HG03108 (cell line): Measurements from ENCODE around the gene PRSS8.

Source experiments
- ATAC-seq: cut with Tn5 transposase; IDR thresholded peaks from one replicate; pipeline ENCODE4 v1.9.1; 2021; ENCODE audit warnings: moderate library complexity; ENCODE audit not compliant: unreplicated experiment

Gene PRSS8

DNA sequence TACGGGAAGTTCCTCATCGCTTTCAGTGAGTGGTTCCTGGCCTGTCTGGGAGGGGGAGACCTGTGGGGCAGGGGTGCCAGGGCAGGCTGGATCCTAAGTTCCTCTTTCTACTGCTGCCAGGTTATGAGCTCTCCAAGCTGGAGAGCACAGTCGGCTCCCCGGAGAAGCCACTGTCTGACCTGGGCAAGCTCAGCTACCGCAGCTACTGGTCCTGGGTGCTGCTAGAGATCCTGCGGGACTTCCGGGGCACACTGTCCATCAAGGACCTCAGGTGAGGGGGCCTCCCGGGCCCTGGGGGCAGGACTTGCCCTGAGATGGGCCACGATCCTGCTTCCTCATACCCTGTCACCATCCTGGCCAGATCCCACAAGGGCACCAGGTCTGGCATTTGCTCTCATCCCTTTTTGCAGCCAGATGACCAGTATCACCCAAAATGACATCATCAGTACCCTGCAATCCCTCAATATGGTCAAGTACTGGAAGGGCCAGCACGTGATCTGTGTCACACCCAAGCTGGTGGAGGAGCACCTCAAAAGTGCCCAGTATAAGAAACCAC is 5.1 kb downstream of the PRSS8 start:
- ATAC-seq, result no peak

DNA sequence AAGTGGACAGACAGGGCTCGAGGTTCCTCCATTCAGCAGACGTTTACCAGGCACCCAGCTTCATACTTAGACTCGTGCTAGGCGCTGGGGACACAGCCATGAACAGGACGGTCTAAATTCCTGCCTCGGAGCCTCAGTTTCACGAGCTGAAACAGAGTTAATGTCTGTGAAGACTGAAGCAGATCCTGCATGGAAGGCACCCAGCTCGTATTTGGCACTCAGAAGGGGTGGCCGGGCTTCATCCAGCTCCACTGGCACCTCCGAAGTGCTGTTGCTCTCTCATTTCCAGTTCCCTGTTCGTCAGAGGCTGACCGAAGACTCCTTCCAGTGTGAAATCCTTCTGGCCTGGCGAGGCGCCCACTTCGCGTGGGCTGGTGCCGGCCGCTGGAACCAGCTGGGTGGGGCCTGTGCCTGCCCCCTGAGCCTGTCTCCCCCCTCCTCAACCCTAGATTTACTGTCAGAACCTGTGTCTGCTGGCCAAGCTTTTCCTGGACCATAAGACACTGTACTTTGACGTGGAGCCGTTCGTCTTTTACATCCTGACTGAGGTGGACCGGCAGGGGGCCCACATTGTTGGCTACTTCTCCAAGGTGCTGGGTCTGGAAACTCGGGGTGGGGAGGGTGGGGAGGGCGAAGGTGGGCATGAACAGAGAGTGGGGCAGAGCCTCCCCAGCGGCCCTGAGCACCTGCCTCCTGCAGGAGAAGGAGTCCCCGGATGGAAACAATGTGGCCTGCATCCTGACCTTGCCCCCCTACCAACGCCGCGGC is 5.8 kb downstream of the PRSS8 start:
- ATAC-seq, result no peak

GRCh38 chr16:31128711-31129567 is 6.6 kb downstream of the PRSS8 start:
- ATAC-seq, result no peak

- no peak for ATAC-seq
Observed at GRCh38 chr16:31127182-31127581, 8.3 kb downstream of the PRSS8 start.

DNA sequence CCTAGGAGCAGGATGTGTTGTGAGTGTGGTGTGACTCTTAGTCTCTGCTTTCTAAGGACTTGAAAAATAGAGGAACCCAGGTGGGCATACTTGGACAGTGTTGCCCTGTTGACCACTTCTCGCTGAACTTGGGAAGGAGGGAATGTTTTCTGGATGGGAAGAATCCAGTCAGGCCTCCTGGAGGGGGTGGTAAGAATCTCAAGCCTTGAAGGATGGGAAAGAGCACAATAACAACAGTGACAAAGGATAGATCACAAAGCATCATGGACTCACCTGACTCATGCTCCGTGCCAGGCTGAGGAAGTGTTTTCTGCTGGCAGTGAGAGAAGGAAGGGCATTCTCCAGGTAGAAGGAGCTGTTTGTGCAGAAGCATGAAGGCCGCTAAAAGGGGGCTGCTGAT is 9.7 kb downstream of the PRSS8 start:
- no peak for ATAC-seq

- no peak for ATAC-seq
Observed at GRCh38 chr16:31120129-31120528, 15.4 kb downstream of the PRSS8 start.

DNA sequence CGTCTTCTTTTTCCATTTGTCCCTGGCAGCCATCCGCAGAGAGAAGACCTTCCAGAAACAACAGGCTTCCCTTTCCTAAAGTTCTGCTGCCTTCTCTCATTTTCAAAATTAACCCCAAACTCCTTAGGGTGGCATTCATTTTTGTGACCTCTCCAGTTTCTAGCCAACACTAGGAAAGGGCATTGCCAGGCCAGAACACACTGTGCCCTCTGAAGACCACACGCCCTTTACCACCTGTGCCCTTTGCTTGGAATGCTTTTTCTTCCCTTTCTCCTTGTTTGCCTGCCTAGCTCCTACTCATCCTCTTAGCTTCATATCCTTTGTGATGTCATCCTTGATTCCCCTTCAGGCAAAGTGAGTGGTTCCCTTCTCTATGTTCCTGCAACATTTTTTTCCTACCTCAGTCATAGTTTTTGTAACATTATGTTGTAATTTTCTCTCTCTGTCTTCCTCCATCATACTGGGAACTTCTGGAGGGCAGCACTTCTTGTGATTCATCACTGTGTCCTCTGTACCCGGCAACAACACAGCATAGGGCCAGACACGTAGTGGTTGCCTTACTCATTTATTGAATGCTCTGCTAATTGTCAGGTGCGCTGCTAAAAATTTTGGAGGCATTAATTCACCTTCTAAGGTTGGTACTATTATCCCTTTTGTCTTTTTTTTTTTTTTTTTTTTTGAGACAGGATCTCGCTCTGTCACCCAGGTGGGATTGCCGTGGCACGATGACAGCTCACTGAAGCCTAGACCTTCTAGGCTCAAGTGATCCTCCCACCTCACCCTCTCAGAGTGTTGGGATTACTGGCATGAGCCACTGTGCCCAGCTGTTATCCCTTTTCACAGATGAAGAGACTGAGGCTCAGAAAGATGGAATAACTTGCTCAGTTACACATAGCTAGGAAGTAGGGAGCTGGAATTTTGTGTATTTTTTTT is 17.0 kb downstream of the PRSS8 start:
- no peak for ATAC-seq

DNA sequence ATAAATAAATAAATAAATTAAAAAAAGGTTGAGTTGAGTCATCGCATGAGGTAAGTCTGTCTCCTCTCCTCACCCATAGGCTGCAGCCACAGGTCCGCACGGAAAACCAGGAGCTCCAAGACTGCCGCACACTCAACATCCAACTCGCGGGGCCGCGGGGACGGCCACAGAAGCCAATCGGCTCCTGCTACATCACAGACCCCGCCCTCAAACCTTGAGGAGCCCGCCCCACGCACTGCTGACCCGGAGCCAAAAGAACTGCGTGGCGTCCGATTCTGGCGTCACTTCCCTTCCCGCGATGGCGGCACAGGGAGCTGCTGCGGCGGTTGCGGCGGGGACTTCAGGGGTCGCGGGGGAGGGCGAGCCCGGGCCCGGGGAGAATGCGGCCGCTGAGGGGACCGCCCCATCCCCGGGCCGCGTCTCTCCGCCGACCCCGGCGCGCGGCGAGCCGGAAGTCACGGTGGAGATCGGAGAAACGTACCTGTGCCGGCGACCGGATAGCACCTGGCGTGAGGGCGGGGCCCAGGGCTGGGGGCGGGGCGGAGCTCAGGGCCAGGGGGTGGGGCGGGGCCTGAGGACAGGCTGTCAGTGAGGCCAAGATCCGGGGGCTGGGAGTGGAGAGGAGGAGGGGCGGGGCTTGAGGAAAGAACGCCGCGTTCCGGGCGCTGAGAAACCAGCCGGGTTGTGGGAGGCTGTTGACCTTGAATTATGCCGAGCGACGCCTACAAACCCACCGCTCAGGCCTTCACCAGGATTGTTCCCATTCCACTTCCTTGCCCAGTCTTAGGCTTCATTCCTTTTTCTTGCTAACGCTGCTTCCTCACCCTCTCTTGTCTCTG is 17.9 kb downstream of the PRSS8 start, which contains the start of gene KAT8:
TSS of gene KAT8 (plus strand) at position 281 of the 839 bp plus-strand sequence. CDS start at position 299, 18 bp downstream.
- peak; percentile 83 for ATAC-seq

DNA sequence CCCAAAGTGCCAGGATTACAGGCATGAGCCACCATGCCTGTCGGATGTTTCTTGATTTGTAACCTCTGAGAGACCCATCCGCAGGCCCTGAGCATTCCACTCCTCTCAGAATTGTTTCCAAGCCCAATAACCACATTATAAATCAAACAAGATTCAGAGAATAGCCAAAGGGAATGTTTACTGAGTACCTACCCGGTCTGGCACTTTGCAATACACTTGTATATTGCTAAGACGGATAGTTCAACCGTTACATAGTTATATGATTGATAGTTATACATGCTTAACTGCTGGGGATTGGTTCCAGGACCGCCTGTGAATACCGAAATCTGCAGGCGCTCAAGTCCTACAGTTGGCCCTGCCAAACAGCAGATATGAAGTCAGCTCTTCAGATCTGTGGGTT is 21.1 kb downstream of the PRSS8 start:
- ATAC-seq, result no peak

- ATAC-seq, result peak; percentile 24
Observed at GRCh38 chr16:31113121-31114120, 22.1 kb downstream of the PRSS8 start.

- ATAC-seq, result no peak
Observed at GRCh38 chr16:31112711-31113110, 22.8 kb downstream of the PRSS8 start.

- no peak for ATAC-seq
Observed at GRCh38 chr16:31111881-31112466, 23.6 kb downstream of the PRSS8 start.

DNA sequence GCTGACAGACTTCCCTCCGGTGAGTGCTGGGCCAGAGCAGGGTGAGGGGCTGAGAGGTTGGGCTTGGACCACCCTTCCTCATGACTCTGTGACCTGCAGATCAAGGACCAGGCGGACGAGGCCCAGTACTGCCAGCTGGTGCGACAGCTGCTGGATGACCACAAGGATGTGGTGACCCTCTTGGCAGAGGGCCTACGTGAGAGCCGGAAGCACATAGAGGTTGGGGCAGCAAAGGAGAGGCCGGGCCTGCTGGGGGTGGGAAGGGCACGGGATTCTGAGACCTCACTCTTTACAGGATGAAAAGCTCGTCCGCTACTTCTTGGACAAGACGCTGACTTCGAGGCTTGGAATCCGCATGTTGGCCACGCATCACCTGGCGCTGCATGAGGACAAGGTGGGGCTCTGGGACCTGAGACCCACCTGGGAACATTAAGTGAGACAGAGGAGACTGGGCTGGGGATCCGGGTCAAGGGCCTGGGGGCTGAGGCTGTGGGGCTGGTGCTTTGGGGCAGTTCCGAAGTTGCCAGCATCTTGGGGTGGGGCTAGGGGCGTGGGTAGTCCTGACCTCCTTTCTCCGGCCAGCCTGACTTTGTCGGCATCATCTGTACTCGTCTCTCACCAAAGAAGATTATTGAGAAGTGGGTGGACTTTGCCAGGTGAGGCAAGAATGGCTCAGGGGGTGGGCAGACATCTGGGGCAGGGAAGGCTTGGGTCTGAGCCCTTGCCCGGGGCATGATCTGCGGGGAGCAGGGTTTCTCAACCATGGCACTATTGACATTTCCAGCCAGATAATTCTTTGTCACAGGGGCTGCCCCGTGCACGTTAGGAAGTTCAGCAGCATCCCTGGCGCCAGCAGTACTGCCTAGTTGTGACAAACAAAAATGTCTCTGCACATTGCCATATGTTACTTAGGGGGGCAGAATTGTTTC is 25.2 kb downstream of the PRSS8 start:
- no peak for ATAC-seq

- no peak for ATAC-seq
Observed at GRCh38 chr16:31109622-31110021, 25.9 kb downstream of the PRSS8 start.

DNA sequence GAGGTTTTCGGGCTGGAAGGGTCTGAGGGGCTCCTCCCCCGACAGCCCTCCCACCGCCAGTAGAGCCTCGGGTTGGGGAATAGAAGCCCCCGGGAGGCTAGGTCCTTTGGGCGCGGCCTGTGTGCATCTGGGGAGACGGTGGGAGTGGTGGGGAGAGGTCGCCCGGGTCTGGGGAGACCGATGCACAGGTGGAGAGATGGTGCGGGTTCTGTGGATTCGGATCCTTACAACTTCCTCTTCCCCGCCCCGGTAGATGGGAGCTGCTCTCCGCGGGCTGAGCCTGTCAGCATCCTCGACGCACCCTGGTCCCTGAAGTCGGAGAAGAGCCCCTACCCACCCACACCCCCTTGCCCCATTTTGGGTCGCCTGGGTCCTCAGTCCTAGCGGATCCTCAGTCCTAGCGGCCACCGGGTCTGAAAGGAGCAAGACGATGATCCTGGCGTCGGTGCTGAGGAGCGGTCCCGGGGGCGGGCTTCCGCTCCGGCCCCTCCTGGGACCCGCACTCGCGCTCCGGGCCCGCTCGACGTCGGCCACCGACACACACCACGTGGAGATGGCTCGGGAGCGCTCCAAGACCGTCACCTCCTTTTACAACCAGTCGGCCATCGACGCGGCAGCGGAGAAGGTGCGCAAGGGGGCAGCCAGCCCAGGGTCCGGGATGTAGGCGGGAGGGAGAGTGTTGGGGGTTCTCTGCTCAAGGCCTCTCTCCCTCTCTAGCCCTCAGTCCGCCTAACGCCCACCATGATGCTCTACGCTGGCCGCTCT is 26.6 kb downstream of the PRSS8 start:
- ATAC-seq, result no peak

GRCh38 chr16:31108035-31108793 is 27.3 kb downstream of the PRSS8 start, which contains the start of gene BCKDK:
Gene BCKDK (plus strand): TSS chr16:31108386. CDS start chr16:31109224, 838 bp downstream.
- ATAC-seq, result peak; percentile 76
